Renal pelvis (tissue), 12 donors: ENCODE results near the gene ANGPTL4. TPM values are rescaled to one million over a fixed set of nuclear protein-coding genes. Genes with fewer than 3 reads are reported as not detected.
"Not testable (repeated sequence)": the region's sequence is repeated elsewhere in the genome, so short reads cannot be mapped to it uniquely, and the experiment has no call there.

Experiments
- DNase-seq: peaks from one replicate; pipeline ENCODE4 v3.0.0-alpha.2; 2013
- long read RNA-seq, 16 experiments: transcript quantifications; one replicate each; lab custom pipeline, GENCODE V29; 2026
- polyA plus RNA-seq, 3 donors: library from polyadenylated mRNA; unstranded; fragments of 120-200 nt; gene quantifications; one replicate each; pipeline ENCODE4 v1.2.1, GENCODE V29; 2013; ENCODE audit not compliant: insufficient read length in 3 of 3

ANGPTL4 gene, protein sequence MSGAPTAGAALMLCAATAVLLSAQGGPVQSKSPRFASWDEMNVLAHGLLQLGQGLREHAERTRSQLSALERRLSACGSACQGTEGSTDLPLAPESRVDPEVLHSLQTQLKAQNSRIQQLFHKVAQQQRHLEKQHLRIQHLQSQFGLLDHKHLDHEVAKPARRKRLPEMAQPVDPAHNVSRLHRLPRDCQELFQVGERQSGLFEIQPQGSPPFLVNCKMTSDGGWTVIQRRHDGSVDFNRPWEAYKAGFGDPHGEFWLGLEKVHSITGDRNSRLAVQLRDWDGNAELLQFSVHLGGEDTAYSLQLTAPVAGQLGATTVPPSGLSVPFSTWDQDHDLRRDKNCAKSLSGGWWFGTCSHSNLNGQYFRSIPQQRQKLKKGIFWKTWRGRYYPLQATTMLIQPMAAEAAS
- polyA plus RNA-seq: 1 to 10 TPM; 2.7 to 3.7 (median 3.6) TPM
- long read RNA-seq, donor 1, partial matches to known transcripts: 0 of 14 reads
- long read RNA-seq, donor 1, other reads (novel, unspliced or antisense): 13 of 14 reads
- long read RNA-seq, donor 2: 0 reads
- long read RNA-seq, donor 3, partial matches to known transcripts: 0 of 3 reads
- long read RNA-seq, donor 3, other reads (novel, unspliced or antisense): 0 of 3 reads
- long read RNA-seq, donor 4, partial matches to known transcripts: 0 of 10 reads
- long read RNA-seq, donor 4, other reads (novel, unspliced or antisense): 10 of 10 reads
- long read RNA-seq, donor 5, partial matches to known transcripts: 0 of 1 reads
- long read RNA-seq, donor 5, other reads (novel, unspliced or antisense): 0 of 1 reads
- long read RNA-seq, donor 6, partial matches to known transcripts: 0 of 1 reads
- long read RNA-seq, donor 6, other reads (novel, unspliced or antisense): 0 of 1 reads
- long read RNA-seq, donor 7, partial matches to known transcripts: 8 of 9 reads
- long read RNA-seq, donor 7, other reads (novel, unspliced or antisense): 0 of 9 reads
- long read RNA-seq, donor 8, partial matches to known transcripts: 0 of 1 reads
- long read RNA-seq, donor 8, other reads (novel, unspliced or antisense): 0 of 1 reads
- long read RNA-seq, donor 9, partial matches to known transcripts: 0 of 1 reads
- long read RNA-seq, donor 9, other reads (novel, unspliced or antisense): 0 of 1 reads
- long read RNA-seq, donor 10, partial matches to known transcripts: 5 of 12 reads
- long read RNA-seq, donor 10, other reads (novel, unspliced or antisense): 7 of 12 reads
- long read RNA-seq, donor 11, partial matches to known transcripts: 0 of 3 reads
- long read RNA-seq, donor 11, other reads (novel, unspliced or antisense): 0 of 3 reads
- long read RNA-seq, donor 12, partial matches to known transcripts: 6 of 28 reads
- long read RNA-seq, donor 12, other reads (novel, unspliced or antisense): 19 of 28 reads
- long read RNA-seq, donor 13: 0 reads
- long read RNA-seq, donor 14: 0 reads
- long read RNA-seq, donor 15: 0 reads
- long read RNA-seq, donor 16, partial matches to known transcripts: 0 of 1 reads
- long read RNA-seq, donor 16, other reads (novel, unspliced or antisense): 0 of 1 reads

DNA sequence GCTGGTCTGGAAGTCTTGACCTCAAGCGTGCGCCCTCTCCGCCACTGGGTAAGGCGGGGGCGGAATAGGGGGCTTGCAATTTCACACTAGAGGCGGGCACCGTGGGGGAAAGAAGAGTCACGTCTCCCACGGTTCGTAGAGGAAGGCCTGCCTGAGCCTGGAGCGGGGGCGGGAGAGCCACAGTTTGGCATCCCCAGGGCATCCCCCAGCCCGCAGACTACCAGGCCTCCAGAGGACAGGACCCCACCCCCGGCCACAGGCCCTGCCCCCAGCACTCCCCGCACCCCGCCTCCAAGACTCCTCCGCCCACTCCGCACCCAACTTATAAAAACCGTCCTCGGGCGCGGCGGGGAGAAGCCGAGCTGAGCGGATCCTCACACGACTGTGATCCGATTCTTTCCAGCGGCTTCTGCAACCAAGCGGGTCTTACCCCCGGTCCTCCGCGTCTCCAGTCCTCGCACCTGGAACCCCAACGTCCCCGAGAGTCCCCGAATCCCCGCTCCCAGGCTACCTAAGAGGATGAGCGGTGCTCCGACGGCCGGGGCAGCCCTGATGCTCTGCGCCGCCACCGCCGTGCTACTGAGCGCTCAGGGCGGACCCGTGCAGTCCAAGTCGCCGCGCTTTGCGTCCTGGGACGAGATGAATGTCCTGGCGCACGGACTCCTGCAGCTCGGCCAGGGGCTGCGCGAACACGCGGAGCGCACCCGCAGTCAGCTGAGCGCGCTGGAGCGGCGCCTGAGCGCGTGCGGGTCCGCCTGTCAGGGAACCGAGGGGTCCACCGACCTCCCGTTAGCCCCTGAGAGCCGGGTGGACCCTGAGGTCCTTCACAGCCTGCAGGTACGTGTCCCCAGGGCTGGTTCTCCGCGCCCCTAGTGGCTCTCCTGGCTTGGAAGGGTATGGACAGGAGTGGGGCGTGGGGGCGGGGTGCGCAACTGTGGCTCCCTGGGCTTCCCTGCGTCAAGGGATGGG, at the start of gene ANGPTL4:
TSS of gene ANGPTL4 (plus strand) at position 353 of the 969 bp plus-strand sequence. CDS start at position 520, 167 bp downstream.
- DNase-seq: no peak

DNA sequence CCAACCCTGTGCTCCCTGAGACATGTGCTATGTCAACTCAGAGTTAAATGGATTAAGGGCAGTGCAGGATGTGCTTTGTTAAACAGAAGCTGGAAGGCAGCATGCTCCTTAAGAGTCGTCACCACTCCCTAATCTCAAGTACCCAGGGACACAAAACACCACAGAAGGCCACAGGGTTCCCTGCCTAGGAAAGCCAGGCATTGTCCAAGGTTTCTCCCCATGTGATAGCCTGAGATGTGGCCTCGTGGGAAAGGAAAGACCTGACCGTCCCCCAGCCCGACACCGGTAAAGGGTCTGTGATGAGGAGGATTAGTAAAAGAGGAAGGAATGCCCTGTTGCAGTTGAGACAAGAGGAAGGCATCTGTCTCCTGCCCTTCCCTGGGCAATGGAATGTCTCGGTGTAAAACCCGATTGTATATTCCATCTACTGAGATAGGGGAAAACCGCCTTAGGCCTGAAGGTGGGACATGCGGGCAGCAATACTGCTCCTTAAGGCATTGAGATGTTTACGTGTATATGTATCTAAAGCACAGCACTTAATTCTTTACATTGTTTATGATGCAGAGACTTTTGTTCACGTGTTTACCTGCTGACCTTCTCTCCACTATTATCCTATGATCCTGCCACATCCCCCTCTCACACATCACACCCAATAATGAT, 48.8 kb upstream of the ANGPTL4 start:
- not testable (repeated sequence) for DNase-seq

DNA sequence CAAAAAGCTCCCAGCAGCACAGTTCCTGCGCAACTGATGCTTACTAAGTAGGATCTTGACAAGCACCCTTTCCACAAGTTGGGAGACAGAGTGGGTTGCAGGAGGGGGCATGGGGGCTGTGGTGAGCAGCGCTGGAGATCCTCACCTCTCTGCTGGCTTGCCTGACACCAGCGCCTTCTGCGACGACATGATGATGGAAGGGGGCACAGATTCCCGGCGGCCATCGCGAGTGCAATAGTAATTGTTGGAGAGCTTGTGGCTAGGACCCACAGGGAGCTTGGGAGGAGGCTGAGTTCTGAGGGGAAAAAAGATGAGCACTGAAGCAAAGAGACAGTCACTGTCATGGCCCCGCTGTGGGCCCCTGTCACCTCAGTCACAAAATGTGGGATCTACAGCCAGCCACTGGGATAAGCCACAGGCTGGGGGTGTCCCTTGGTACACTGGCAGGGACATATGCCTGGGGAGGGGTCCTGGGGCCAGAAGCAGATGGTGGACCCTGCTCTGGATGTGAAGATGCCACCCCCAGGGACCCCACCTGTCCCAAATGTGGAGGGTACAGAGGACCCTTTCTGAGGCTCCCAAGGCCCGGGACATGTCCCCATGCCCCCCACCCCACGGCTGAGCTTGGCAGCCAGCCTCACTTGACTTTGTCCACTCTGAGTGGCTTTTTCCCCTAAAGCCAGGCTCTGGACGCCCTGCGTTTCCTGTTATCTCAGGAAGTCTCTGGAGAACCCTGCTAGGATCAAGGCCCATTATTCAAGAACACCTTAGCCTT, 47.4 kb upstream of the ANGPTL4 start:
- no peak for DNase-seq

DNA sequence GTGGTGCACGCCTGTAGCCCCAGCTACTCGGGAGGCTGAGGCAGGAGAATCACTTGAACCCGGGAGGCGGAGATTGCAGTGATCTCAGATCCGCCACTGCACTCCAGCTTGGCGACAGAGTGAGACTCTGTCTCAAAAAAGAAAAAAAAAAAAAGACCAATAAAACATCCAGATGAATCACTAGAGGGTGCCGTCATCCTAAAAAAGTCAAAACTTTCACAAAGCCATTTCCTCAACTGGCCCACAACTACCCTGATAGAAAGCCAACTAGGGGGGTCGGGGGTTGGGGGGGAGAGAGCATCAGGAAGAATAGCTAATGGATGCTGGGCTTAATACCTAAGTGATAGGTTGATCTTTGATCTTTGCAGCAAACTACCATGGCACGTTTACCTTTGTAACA, 45.1 kb upstream of the ANGPTL4 start:
- DNase-seq: not testable (repeated sequence)

DNA sequence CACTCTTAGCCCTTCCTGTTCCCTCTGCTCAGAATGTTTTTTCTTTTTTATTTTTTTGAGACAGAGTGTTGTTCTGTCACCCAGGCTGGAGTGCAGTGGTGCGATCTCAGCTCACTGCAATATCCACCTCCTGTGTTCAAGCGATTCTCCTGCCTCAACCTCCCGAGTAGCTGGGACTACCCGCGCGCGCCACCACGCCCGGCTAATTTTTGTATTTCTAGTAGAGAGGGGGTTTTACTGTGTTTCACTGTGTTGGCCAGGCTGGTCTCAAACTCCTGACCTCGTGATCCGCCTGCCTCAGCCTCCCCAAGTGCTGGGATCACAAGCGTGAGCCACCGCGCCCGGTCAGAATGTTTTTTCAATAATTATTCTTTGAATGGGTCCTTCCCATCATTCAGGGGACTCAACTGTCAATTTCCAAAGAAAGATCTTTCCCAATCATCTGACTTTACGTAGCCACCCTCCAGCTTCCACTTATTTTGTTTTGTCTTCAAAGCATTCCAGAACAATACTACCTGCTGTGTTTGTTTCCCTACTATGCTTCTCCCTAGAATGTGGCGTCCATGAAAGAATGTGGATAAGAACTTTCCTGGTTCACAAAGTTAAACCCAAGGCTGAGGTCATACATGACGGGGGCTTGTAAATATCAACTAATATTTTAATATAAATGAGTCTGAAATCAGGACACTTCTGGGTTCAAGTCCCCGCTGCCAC, 44.0 kb upstream of the ANGPTL4 start:
- no peak for DNase-seq

DNA sequence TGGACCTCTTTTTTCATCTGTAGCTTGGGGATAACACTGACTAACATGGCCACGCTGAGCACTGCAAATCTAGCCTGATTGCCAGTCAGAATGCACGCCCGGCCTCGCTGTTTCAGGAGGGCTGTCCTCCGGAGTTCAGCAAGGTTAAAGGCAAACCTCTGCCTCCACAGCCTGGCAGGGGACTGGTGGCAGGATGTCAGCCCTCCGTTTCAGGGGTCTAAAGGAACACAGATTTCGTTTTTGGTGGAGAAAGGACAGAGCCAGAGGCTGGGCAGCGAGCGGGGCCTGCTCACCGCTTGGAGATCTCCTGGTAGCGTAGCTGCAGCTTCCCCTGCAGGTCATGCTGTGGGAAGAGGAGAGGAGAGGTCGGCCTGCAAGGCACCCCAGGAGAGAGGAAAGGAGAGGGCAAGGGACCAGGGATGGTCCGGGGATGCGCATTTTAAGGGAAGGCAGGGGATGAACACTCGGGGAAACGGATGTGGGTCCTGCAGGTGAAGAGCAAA, 43.3 kb upstream of the ANGPTL4 start:
- no peak for DNase-seq

DNA sequence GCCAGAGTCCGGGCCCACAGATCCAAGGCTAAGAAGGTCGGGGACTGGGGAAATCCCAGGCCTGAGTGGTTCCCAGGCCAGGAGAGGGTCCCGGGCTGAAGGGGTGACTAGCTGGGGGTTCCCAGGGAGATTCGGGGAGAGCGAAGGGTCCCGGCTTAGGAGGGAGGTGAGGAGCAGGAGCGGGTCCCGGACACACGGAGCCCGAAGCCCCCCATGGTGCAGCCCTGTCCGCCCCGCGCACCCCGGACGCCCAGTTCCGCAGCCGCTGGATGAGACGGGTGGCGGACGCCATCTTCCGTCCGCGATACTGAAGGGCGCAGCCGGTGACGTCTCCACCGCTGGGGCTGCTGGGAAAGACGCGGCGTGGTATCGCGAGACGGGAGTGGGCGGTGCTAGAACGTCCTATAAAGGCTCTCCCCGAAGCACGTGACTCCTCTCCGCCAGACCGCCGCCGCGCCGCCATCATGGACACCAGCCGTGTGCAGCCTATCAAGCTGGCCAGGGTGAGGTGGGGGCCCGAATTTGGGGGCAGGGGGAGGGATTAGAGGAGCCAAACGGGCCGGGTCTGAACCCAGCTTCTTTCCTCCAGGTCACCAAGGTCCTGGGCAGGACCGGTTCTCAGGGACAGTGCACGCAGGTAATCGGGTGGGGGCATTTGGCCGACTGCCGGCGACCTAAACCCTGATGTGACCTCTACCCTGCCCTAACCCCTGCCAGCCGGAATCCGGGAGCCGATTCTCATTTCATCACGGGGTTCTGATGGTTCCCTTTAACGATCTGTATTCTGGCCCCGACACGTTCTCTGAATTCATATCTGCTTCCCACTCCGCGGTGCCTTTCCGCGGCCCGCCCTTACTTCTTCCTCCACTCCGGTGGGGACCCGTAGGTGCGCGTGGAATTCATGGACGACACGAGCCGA, 42.6 kb upstream of the ANGPTL4 start, which contains the start of the genes NDUFA7 and RPS28:
TSS of gene NDUFA7 (minus strand) at position 309 of the 919 bp plus-strand sequence. CDS start at position 292, 17 bp downstream.
TSS of gene RPS28 (plus strand) at position 430 of the 919 bp plus-strand sequence. CDS start at position 465, 35 bp downstream.
- DNase-seq: peak; percentile 96

DNA sequence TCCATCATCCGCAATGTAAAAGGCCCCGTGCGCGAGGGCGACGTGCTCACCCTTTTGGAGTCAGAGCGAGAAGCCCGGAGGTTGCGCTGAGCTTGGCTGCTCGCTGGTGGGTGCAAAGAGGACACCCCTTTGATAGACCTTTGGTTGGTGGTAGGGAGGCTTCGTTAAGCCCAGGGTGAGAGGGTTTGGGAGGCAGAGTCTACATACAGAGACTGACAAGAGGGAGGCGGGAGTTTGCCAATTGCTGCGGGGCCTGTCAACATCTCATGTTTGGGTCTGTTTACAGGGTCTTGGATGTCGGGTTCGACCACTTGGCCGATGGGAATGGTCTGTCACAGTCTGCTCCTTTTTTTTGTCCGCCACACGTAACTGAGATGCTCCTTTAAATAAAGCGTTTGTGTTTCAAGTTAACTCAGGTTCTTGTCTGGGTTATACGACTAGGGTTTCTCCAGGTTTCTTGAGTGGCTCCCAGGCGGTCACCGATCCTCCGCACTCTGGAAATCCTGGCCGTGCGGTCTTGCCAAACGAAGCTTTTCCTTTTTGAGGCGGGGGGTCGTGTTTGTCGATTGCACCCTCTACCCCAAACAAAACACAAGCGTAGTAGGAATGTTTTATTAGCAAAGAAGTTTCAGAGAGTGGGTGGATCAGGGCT, 41.8 kb upstream of the ANGPTL4 start:
- no peak for DNase-seq

DNA sequence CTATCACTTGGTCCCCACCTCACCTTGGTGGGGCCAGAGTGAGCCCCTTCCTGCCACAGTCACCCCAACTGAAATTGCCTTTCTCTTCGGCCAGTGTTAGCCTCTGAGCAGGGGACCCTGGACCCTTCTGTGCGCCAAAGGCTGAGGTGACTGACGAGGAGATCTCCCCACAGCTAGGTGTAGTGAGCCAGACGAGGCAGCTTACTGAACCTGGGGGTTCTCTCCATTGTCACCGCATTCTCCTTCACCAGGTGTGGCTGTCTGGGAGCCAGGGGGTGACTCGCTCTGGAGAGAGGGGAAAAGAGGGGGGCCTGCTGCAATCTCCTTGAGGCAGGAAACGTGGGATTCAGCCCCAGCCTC, 41.3 kb upstream of the ANGPTL4 start:
- DNase-seq: no peak

DNA sequence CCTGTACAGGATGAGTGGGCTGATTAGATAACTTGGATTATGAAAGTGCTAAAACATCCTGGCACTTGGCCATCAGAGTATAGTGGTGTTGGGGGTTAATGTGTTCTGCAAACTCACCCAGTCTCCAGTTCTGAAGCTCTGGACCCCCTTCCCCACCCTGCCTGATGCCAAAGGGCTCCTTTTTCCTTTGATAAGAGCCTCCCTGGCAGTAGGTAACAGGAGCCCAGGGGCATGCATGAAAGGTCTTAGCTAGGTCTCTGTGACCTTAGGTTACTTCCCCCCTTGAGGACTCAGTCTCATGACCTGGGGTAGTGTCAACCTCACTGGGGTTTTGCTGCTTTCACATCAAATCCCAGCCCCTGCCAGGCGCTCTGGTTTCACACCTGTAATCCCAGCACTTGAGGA, 40.2 kb upstream of the ANGPTL4 start:
- no peak for DNase-seq

DNA sequence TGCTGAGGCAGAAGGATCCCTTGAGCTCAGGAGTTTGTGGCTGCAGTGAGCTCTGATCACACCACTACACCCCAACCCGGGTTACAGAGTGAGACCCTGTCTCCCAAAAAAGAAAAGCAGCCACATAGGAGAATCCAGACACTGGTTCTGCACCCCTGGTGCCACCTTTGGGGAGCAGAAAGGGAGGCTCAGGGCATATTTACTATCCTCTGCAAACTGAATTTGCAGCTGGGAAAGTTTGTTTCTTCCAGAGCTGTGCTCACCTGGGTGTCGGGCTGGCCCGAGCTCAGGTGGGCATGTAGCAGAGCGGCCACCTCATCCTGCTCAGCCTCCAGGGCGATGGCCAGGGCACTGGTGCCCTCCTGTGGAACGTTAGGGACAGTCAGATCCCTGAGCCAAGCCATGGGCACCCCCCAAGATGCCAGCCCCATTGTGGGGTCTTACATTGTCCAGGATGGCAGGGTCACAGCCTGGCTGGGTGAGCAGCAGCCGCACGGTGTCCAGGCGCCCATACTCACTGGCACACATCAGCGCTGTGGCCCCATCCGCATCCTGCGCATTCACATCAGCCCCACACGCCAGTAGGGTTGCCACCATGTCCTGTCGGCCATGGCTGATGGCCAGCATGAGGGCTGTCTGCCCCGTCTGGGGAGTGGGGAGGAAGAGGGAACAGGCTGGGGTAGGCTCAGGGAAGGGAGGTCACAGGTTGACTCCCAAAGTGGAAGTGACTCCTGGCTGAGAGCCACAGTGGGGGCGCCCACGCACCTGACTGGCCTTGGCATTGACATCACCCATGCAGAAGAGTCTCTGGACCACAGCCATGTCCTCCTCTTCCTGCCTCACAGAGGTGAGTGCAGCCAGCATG, 39.5 kb upstream of the ANGPTL4 start:
- DNase-seq: no peak

DNA sequence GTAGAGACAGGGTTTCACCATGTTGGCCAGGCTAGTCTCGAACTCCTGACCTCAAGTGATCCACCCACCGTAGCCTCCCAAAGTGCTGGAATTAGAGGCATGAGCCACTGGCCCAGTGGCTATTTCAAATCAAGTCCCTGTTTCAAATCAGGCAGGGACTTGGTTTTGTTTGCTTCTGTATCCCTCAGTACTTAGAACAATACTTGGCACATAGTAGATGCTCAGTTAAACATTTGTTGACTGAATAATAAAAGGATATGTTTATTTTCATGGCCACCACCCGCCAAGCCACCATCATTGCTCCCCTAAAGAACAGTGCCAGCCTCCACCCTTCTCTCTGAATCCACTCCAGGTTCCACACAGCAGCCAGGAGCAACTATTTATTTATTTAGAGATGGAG, 38.5 kb upstream of the ANGPTL4 start:
- no peak for DNase-seq

DNA sequence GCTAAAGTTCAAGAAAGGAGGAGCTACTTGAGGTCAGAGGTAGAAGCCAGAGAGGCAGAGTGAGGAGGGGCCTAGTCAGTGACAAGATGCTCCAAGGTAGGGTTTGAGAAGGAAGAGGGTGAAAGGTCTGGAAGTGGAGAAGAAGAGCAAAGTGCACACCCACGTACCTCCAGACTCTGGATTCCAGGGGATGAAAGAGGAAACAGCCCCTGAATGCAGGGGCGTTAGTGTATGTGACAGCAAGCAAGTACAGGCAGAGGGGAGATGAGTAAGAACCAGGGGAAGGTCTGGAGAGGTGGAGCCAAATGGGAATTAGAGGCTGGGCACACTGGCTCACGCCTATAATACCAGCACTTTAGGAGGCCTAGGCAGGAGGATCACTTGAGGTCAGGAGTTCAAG, 34.0 kb upstream of the ANGPTL4 start:
- DNase-seq: no peak

DNA sequence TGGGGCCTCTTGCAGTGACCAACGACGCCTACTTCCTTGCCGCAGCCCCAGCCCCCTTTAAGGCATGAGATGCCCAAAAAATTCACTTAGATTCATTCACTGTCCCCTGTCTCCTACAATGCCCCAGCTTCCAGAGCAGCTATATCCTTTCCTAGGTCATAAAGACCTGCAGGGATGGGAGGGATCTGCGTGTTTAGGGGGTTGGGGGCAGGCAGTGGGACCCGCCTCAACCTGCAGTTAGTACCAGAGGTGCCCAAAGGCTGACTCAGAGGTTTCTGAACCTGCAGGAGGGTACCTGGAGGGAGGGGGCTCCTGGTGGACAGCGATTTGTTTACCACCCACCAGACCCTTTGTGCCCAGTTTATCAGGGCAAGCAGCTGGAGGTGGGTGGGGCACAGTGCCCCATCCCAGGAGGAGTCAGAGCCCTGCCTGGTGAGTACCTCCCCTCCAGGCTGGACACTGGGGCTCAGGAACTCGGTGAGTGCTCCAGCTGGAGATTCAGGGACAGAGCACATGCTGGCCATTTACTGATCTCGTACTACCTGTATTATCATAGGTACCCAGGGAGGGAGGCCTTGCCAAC, 32.6 kb upstream of the ANGPTL4 start:
- DNase-seq: no peak
